HG03439 (cell line): ENCODE data around the gene AMBRA1.
A peak's percentile ranks its signal among the peaks of the same experiment; 100 is the strongest.

Experiments
- ATAC-seq: cut with Tn5 transposase; IDR thresholded peaks from one replicate; pipeline ENCODE4 v1.9.1; 2021; ENCODE audit warnings: mild to moderate bottlenecking, moderate library complexity; ENCODE audit not compliant: unreplicated experiment

Gene AMBRA1

DNA sequence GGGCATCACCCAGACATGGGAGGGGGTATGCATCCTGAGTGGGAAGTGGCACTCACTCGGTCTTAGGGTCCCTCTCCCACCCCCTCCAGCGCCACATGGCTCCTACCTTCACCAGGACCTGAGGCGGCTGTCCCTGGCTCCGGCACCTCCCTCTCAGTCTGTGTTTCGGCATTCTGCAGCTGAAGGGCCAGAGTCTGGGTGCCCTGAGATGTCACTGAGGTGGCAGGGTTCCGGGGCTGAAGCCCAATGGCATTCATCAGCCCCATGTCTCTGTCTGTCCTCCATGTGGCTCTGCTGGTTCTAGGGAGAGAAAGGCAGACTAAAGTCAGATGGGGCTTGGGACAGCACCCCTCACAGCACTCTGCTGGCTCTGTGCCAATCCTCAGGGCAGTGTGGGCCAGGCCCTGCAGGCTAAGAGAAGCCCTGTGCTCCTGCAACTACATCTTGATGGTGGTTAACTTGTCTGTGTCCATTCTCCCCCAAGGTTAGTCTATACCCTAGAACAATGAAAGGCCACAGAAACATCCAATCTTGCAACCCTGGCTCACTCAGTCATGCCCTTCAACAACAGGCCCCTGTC lies 185.3 kb downstream of the AMBRA1 start:
- no peak for ATAC-seq

DNA sequence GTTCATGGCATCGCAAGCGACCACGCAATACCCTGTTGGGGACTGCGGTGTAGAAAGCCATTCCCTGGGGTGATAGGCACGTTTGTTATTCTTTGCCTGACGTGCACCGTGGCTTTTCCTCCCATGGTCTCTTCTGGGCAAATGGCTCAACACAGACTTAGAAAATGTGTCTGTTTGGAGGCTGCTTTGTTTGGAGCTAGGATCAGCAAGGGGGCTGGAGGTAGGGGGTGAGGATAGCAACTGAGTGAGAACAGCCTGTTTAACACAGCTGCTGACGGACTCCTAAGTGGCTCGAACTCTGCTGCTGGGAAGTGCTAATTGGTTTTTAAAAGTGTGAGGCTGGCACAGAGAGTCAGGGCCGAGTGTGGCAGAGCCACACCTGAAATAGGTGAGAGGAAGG lies 186.2 kb downstream of the AMBRA1 start:
- ATAC-seq: no peak

DNA sequence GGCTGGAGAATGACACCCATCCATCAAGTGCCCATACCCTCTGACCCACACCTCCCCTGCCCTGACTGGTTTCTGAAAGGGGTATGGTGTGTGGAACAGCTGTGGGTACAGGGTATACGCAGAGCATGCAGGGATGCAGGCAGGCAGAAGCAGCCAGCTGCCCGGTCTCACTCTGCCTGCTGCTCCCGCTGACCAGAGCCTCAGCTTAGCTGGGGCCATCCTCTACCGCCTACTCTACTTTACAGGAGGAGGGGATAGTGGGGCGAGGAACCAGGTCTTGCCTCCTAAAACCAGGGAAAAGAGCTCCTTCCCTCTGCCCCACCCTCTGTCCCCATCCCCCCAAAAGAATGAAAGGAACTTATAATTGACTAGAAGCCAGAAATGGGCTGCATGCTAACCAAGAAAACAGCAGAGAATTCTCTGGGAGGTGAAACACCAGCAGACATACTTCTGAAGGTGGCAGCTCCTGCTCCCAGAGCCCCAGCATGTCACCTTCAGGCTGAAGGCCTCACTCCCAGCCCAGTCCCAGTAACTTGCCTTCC lies 189.3 kb downstream of the AMBRA1 start:
- ATAC-seq: no peak

DNA sequence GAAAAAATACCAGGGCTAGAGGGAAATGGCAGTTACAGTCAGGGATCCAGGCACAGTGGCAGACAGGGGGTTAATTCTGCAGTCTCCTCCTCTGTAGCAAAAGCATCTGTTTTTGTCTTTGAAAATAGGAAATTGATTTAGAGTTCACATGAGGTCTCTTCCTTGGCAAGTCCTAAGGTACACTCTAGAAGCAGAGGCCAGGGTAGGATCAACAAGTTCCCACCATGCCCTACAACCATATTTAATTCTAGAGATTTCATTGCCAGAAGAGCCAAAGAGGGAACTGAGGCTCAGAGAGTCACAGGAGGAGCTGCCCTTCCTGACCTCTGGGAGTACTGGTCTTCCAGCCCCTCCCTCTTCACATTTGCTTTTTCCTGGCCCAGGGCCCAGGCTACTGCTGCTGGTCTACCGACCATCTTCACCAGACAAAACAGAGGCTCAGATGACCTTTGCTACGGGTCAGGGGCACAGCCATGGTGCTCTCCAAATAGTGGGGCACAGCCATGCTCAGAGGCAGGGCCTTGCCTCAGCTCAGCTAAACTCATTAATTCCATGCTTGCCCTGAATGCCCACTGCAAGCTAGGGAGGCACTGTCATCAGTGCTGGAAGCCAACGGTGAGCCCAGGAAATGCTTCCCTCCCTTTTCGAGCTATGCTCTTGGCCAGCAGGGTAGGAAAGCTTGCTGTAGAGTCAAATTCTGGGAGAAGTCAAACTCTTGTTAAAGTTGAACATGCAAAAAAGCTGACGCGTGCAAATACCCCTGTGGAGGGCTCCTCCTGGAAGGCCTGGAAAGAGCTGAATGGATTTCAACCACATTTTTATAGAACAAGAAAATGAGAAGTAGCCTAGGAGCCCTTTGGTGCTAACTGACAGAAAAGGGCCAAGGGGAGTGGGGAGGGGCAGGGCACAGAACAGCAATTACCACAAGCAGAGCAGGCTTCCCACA lies 190.6 kb downstream of the AMBRA1 start:
- no peak for ATAC-seq

DNA sequence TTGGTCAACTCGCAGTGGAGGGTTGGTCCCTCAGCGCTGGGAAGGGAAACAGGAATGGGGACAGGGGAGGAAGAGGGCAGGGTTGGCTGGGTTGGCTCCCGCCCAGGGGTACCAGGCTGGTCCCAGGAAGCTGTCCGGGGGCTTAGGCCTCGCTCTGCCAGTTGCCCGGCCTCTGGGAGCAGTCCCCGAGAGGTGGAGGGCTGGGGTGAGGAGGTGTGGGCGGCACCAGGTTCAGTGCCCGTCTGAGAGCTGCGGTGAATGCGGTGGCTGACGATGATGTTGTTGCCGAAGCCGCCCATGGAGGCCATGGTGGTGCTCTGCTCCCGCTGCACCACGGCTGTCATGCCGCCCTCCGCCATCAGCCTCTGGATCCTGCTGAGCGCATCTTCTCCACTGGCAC lies 196.3 kb downstream of the AMBRA1 start:
- no peak for ATAC-seq

DNA sequence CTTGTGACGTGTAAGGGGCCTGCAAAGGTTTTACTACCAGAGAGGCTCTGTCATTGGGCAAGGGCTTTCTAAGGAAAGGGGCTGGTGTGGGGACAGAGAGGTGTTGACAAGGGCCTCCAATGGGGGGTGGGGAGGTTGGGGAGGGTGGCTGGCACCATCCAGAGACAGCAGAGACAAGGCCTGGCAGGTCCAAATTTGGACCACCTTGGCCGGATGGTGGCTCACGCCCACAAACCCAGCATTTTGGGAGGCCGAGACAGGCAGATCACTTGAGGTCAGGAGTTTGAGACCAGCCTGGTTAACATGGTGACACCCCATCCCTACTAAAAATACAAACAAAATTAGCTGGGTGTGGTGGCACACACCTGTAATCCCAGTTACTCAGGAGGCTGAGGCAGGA lies 200.1 kb downstream of the AMBRA1 start:
- ATAC-seq: no peak

DNA sequence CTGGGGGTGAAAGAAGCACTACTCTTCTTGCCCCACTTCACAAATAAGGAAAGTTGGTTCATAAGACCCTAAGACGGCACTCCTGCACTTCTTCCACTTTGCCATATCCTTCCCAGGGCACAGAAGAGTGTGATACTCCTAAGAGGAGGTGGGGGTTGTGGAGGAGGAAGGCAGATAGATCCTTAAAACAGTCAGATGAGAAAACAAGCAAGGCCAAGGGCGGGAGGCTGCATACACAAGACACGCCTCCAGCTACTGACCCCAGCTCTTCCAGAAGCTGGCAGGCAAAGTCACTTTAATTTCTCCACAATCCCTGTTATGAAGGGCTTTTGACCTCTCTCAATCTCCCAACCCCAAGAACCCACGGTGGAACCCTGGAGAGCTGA lies 200.6 kb downstream of the AMBRA1 start:
- ATAC-seq: no peak

DNA sequence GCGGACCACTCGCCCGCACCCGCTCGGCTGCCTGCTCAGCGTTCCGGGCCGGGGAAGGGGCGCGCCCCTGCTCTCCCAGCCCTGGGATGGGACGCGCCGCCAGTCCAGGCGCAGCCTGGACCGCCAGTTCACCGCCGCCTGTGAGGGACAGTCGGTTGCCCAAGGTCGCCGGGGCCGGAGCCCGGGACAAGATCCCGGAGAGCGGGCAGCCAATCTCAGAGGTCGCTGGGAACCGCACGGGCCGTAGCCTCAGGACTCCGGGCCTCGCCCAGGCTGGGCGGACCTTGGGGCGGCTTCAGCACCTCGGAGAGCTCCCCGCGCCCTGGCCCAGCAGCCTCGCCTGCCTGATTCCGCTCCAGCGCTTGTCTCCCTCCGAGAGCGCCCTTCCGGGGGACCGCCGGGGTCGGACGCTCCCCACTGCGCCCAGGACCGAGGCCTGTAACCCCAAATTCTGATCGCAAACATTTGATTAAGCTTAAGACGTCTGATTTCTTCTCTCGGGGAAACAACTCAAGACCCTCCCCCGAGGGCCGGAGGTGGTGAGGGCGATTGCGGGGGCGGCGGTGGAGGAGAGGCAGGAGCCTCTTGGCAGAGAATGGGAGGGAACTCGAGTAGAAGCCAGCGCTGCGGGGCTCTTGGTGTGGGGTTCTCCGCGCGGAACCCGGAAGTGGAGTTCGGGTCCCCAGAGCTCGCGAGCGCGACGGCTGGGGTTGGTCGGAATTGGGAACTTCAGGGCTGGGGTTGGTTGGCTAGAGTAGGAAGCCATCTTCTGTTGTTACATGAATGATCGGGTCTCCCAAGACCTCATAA lies 201.2 kb downstream of the AMBRA1 start:
- ATAC-seq: peak; percentile 55

DNA sequence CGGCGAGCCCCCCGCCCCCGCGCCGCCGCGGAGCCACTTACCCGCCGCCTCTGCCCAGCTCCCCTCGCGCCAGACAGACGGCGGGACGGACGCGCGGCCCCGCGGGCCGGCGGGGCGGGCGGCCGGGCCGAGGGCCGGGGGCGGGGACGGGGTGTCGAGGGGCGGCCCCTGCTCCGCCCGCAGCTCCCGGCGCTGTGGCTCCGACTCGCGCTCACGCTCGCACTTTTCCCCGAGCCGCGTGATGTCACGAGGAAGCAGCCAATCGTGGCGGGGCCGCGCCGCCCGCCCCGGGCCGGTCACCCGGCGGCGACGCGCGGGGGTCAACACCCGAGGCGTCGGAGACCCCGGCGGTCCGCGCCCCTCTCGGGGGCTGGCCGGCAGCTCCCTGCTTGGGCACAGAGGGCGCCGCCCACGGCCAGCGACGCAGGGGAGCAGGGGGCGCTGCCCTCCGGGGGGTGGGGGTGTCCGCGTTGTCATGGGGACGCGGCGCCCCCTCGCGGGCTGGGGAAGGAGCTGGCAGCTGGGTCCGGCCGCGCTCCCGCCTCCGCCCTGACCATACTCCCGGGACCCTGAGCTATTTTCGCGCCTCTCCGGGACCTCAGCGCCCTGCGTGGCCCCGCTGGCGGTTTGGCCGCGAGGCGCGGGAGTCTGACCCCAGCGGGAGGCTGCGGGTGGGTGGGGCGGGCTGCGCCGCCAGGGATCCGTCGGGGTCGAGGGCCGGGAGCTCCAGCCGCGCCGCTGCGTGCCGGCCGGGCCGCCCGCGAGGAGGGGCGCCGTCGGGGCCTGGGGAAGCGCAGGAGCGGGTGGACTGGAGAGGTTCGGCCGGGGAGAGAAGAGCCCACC lies 202.0 kb downstream of the AMBRA1 start, which contains the start of gene CHRM4:
Gene CHRM4 (minus strand): TSS at position 199 of the 843 bp plus-strand sequence. CDS start 5,219 bp downstream, outside the sequence.
- no peak for ATAC-seq

DNA sequence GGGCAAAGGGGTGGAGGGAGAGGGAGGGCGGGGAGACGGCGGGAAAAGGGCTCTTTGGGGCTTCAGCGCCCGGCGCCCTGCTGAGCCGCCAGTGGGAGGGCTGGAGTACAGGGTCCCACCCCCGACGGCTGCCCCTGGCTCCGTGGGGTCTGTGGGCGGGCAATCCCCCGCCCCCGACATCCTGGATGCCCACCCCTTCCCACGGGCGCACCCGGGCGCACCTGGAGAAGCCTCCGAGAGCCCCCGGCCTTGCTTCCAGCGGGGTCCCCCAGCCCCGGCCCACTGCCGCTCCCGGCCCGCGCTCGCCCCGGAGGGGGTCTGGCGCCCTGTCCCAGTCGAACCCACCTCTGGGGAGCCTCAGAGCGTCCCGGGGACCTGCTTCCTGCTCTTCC lies 202.6 kb downstream of the AMBRA1 start:
- no peak for ATAC-seq

DNA sequence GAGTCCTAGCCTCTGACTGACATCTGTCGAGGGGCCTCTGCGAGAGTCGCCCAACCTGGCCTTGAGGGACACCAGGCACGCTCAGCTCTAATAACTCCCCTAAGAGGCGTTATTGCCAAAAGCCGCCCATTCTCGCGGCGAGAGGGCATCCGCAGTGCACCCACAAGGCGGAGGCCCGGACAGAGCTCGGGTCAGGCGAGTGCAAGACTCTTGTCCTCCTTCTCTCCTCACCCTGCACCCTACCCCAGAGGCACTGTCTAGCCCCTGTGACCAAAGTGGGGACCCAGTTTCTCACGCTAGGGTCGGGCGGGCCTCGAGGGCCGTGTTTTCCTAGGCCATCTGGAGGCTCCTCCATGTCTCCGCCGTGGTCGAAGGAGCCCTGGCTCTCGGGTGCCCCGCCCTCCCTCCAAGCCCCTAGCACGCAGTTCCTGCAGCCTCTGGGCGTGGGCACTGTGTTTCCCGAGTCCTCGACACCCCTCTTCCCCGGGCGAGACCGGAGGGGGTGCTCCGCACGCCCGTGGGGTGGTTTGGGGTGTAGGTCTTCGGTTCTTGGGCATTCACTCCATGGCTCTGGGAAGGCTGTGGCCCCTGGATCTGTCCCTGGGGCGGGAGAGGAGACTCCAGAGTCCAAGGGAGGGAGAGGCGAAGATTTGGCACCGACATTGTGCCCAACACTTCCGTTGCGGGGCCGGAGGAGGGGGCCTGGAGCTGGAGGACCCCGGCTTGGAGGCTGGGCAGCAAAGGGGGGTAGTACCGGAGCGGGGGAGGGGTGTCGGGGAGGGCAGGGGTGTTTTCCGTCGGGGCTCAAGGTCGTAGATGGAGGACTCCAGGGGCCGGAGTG lies 203.3 kb downstream of the AMBRA1 start:
- ATAC-seq: no peak

DNA sequence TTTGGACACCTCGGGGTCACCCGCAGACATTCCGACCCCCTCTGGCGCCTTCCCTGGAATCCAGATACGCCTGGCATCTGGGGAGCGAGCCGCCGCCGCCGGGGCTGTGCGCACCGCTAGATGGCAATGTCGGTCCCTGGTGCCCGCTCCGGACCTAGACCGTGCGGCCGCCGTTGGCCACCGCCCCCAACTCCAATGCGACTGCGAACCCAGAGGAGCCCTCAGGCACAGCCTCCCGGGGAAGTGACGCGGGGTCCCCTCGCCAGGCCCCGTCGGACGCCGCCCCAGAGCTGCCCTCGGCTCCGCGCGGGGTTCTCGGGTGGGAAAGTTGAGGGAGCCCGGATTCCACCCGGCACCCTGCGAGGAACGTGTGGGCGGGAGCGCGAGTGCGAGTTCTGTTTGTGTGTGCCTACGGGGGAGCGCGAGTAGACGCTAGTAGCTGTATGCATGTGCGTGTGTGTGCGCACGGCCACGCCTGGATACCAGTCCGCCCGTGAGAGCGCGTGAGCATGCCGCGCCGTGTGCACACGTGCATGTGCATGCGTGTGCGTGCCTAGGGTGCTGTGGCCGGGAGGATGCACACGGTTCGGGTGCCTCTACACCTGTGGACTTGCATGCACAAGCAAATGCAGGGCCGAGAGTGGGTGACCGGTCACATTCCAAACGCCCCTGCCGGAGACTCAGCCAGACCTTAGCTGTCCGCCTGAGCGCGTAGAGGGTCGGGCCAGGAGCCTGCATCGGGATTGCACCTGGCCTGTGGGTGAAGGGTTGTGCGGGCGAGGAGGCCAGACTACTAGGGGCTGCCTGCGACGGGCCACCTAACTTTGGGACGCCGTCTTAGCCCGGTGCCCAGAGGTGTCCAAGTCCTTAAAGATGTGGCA lies 204.1 kb downstream of the AMBRA1 start:
- ATAC-seq: peak; percentile 49

DNA sequence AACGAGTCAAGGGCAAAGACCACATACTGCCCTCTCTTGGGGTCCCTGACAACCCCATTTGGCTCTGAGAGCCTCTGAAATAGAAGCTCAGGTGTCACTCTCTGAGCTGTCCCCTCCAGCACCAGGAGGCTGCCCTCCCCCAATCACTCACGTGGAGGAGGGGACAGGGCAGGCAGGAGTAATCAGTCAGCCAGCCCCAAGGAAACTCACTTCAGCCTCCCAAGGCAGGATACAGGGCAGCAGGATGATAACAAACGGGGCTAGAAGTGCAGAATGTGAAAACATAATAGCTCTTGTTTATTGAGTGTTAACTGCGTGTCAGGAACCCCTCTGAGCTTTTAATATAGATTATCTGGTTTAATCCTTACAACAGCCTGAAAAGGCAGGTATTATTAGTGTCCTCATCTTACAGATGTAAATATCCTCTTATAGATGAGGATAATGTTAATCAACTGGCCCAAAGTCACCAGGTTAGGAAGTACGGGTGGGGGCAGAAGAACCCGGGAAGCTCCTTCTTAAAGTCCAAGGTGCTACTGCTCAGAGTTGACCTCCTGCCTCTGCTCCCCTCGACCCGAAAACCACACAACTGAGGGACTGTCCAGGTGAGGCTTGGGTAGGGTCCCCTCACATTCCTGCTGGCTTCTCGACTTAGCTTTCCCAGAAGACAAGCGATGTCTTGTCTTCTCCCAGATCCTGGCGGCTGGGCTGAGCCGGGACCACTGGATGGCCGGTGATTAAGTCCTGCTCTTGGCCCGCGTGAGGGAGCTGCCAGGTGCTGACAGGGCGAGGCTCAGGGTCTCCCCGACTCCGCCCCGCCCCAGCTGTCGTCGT lies 205.0 kb downstream of the AMBRA1 start:
- no peak for ATAC-seq

DNA sequence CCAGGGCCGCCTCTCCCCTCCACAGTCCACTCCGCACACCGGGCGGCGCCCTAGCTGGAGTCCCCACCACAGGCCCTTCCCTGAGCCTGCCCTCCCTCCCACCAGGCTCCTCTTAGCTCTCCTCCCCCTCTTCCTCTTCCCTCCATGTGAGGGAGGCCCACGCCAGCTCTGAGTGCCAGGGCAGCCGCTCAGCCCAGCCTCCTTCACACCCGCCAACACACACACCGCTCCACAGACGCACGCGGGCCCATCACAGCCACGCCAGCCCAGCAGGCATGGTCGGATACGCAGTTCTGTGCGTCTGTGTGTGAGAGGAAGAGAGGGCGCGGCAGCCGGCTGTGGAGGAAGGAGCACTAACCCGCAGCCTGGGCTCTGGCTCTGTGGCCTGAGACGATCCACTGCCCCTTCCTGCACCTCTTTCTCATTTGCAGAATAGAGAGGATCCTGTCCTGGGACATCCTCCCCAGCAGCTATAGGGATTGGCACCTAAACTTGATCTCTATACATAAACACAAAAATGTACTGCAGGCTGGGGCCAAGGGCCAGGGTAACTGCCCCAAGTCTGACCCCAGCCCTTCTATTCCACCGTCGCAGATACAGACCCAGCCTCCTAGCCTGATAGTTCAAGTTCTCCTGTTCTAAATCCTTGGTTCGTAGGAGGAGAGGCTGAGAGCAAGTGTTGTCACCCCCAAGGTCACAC lies 205.8 kb downstream of the AMBRA1 start:
- ATAC-seq: no peak

DNA sequence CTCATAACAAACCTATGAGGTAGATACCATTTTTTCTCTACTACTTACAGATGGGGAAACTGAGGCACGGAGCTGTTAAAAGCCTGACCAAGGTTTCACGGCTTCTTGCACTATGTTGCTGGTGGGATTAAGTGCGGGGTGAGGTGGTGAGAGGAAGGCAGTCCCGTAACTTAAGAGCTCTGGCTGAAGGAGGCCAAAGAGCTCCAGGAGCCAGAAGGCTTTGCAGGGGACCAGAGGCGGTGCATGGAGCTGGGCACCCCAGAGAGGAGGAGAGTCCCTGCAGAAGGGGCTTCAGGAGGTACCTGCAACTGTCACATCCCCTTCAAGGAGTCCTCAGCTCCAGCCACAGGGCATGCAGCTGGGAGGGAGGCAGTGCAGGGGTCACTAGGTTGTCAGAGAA lies 206.4 kb downstream of the AMBRA1 start:
- ATAC-seq: no peak

DNA sequence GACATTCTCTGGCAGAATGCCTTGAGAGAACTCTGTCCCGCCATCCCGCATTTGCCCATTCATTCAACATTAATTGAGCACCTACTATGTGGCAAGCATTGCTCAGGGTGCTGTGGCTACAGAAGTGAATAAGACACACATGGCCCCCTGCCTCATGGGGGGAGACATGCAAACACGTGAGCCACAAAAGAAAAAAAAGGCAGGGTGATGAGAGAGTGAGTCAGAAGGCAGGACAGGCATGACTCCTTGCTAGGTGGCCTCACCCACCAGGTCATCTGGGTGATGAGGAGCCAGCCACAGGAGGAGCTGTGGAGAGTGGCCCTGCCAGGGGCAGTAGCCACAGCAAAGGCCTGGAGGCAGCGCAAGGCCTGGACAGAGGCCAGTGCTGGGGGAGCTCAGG lies 207.1 kb downstream of the AMBRA1 start:
- ATAC-seq: no peak

DNA sequence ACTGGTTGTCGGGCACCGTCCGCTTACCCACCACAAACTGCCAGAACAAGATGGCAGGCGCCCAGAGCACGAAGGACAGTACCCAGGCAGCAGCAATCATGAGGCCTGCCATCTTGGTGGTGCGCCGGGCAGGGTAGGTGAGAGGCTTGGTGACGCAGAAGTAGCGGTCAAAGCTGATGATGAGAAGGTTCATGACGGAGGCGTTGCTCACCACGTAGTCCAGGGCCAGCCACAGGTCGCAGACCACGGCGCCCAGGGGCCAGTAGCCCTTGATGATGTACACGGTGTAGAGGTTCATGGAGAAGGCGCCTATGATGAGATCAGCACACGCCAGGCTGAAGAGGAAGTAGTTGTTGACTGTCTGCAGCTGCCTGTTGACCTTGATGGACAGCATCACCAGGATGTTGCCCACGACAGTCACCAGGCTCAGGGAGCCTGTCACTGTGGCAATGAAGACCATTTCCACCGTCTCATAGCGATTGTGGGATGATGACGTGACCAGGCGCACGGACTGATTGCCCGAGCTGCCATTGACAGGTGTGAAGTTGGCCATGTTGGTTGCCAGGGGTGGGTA lies 207.7 kb downstream of the AMBRA1 start:
- no peak for ATAC-seq
